Measurements from ENCODE around the gene BICD2.

Gene BICD2

GRCh38 chr9:92763721-92764380, 782 bp downstream of the BICD2 start:
- in situ Hi-C loops (cut with MboI; ENCODE audit: low pct_unique_long_range_greater_than_20kb, low sequenced_read_pairs, unreplicated experiment) = no loop called here
- DNase-seq (ENCODE audit: low spot score) = peak; percentile 68
- TF ChIP-seq CTCF (IDR thresholded peaks at IDR 0.05; ENCODE audit: extremely low read depth, insufficient read depth, missing control alignments) = no peak

- in situ Hi-C loops (cut with MboI; ENCODE audit: low pct_unique_long_range_greater_than_20kb, low sequenced_read_pairs, unreplicated experiment) = no loop called here
- no peak for TF ChIP-seq CTCF (IDR thresholded peaks at IDR 0.05; ENCODE audit: extremely low read depth, insufficient read depth, missing control alignments)
- no peak for DNase-seq (ENCODE audit: low spot score)
Measured at GRCh38 chr9:92762781-92763708, 1.6 kb downstream of the BICD2 start.

GRCh38 chr9:92762196-92762595, 2.4 kb downstream of the BICD2 start:
- DNase-seq (ENCODE audit: low spot score) = no peak
- in situ Hi-C loops (cut with MboI; ENCODE audit: low pct_unique_long_range_greater_than_20kb, low sequenced_read_pairs, unreplicated experiment) = no loop called here
- TF ChIP-seq CTCF (IDR thresholded peaks at IDR 0.05; ENCODE audit: extremely low read depth, insufficient read depth, missing control alignments) = no peak

GRCh38 chr9:92761686-92762085, 2.9 kb downstream of the BICD2 start:
- DNase-seq (ENCODE audit: low spot score) = no peak
- no peak for TF ChIP-seq CTCF (IDR thresholded peaks at IDR 0.05; ENCODE audit: extremely low read depth, insufficient read depth, missing control alignments)
- in situ Hi-C loops (cut with MboI; ENCODE audit: low pct_unique_long_range_greater_than_20kb, low sequenced_read_pairs, unreplicated experiment) = no loop called here

GRCh38 chr9:92760494-92760893, 4.1 kb downstream of the BICD2 start:
- DNase-seq (ENCODE audit: low spot score) = no peak
- TF ChIP-seq CTCF (IDR thresholded peaks at IDR 0.05; ENCODE audit: extremely low read depth, insufficient read depth, missing control alignments) = no peak
- in situ Hi-C loops (cut with MboI; ENCODE audit: low pct_unique_long_range_greater_than_20kb, low sequenced_read_pairs, unreplicated experiment) = no loop called here

GRCh38 chr9:92760070-92760469, 4.6 kb downstream of the BICD2 start:
- DNase-seq (ENCODE audit: low spot score) = no peak
- no peak for TF ChIP-seq CTCF (IDR thresholded peaks at IDR 0.05; ENCODE audit: extremely low read depth, insufficient read depth, missing control alignments)
- in situ Hi-C loops (cut with MboI; ENCODE audit: low pct_unique_long_range_greater_than_20kb, low sequenced_read_pairs, unreplicated experiment) = no loop called here

All from GM13977 (cell line).